ENCODE results near the gene HEBP2.

DNA sequence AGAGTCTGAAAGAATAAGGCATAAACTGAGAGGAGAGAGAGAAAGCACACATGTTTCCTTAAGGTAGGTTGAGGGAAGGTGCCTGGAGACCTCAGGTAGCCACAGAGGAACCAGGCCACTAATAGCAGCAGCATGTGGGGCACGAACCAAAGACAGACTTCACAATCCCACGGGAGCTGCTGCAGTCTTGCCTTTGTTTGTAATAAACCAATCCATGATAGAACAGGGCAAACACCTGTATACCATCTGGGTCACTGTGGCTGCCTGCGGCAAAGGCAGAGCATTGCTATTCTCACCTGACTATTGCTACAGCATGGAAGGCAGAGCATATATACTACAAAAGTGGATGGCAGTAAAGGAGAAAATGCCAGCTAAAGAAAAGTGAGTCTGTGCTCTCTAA lies 36.3 kb downstream of the HEBP2 start:
- TF ChIP-seq CTCF (IDR thresholded peaks at IDR 0.05) (no peak), POLR2A (IDR thresholded peaks at IDR 0.05) (no peak)

Measured in ovary (tissue), 3 donors.